Rectal smooth muscle tissue (tissue), 1 donor: ENCODE data around the gene DENND1B.

Source experiments
- H3K27ac ChIP-seq: one replicate; pipeline ENCODE4 v1.7.0; 2013; ENCODE audit warnings: low read depth, low read length, inconsistent platforms
- H3K27me3 ChIP-seq: one replicate; pipeline ENCODE4 v1.7.0; 2013; ENCODE audit warnings: low read length; ENCODE audit not compliant: control insufficient read depth, insufficient read depth
- H3K36me3 ChIP-seq: one replicate; pipeline ENCODE4 v1.7.0; 2013; ENCODE audit warnings: low read length; ENCODE audit not compliant: control insufficient read depth, insufficient read depth
- H3K4me1 ChIP-seq: one replicate; pipeline ENCODE4 v1.7.0; 2013; ENCODE audit warnings: low read length; ENCODE audit not compliant: control insufficient read depth, insufficient read depth
- H3K4me3 ChIP-seq: one replicate; pipeline ENCODE4 v1.7.0; 2013; ENCODE audit warnings: low read length
- H3K9ac ChIP-seq: one replicate; pipeline ENCODE4 v1.7.0; 2013; ENCODE audit warnings: low read length

DENND1B gene

GRCh38 chr1:197671920-197672319 is 103.4 kb downstream of the DENND1B start:
- Histone ChIP-seq H3K27me3 (no peaks in the 10 kb centered on the region), H3K27ac (no peak overlapping the region), H3K9ac (no peak overlapping the region), H3K4me3 (no peak overlapping the region), H3K36me3 (no peaks in the 10 kb centered on the region), H3K4me1 (no peaks in the 10 kb centered on the region)

DNA sequence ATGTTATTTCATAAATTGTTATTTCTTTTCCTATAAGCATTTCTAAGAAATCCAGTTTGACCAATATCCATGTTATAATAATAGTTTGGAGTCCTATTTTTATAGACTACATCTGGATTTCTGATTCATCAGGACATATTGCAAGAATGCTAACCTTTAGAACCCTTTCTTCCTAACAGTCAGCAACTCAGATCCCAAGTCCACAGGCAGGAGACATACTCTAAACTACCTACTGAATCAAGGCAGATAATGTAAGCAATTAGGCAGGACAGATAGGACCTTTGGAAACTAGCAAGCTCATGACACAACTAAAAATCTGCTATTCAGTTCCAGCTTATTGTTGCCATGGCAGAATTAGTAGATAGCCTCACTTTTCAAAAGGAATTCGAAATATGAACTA is 104.1 kb downstream of the DENND1B start:
- Histone ChIP-seq H3K4me1 (no peaks in the 10 kb centered on the region), H3K9ac (no peak overlapping the region), H3K27ac (no peak overlapping the region), H3K27me3 (no peaks in the 10 kb centered on the region), H3K36me3 (no peaks in the 10 kb centered on the region), H3K4me3 (no peak overlapping the region)

GRCh38 chr1:197666769-197667285 is 108.5 kb downstream of the DENND1B start:
- no peak overlapping the region for H3K27ac ChIP-seq
- H3K4me1 ChIP-seq: no peaks in the 10 kb centered on the region
- H3K4me3 ChIP-seq: no peak overlapping the region
- H3K27me3 ChIP-seq: no peaks in the 10 kb centered on the region
- H3K36me3 ChIP-seq: no peaks in the 10 kb centered on the region
- H3K9ac ChIP-seq: no peak overlapping the region

- H3K27me3 ChIP-seq: no peaks in the 10 kb centered on the region
- H3K4me3 ChIP-seq: no peak overlapping the region
- no peak overlapping the region for H3K9ac ChIP-seq
- no peak overlapping the region for H3K27ac ChIP-seq
- no peaks in the 10 kb centered on the region for H3K4me1 ChIP-seq
- H3K36me3 ChIP-seq: no peaks in the 10 kb centered on the region
Measured at GRCh38 chr1:197664391-197664790, 110.9 kb downstream of the DENND1B start.

GRCh38 chr1:197663162-197663953 is 111.9 kb downstream of the DENND1B start:
- no peaks in the 10 kb centered on the region for H3K4me1 ChIP-seq
- H3K4me3 ChIP-seq: no peak overlapping the region
- H3K27ac ChIP-seq: no peak overlapping the region
- no peak overlapping the region for H3K9ac ChIP-seq
- no peaks in the 10 kb centered on the region for H3K27me3 ChIP-seq
- no peaks in the 10 kb centered on the region for H3K36me3 ChIP-seq

DNA sequence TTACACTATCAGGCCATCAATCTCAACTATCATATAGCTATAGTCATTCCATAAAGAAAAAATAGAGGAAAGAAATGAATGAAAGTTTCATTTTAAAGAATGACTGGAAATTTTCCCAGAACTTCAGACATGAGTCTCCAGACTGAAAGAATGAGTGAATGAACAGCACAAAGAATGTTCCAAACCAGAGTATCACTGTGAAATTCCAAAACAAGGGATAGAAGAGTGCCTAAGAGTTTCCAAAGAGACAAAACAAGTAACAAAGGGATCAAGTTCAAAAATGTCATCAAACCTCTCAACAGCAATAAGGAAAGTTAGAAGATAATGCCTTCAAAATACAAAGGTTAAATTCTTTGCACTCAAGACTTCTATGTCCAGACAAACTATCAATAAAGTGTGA is 114.9 kb downstream of the DENND1B start:
- Histone ChIP-seq H3K4me3 (no peak overlapping the region), H3K27me3 (no peaks in the 10 kb centered on the region), H3K9ac (no peak overlapping the region), H3K4me1 (no peaks in the 10 kb centered on the region), H3K27ac (no peak overlapping the region), H3K36me3 (no peaks in the 10 kb centered on the region)

- H3K4me3 ChIP-seq: no peak overlapping the region
Measured at GRCh38 chr1:197659171-197659570, 116.1 kb downstream of the DENND1B start.

GRCh38 chr1:197649188-197649587 is 126.1 kb downstream of the DENND1B start:
- Histone ChIP-seq H3K27ac (no peak overlapping the region), H3K9ac (no peak overlapping the region), H3K4me3 (no peak overlapping the region), H3K27me3 (no peaks in the 10 kb centered on the region), H3K4me1 (no peaks in the 10 kb centered on the region), H3K36me3 (no peaks in the 10 kb centered on the region)

More at GRCh38 chr1:197659171-197659570, 116.1 kb downstream of the DENND1B start:
- Histone ChIP-seq H3K9ac (no peak overlapping the region), H3K27ac (no peak overlapping the region), H3K4me1 (no peaks in the 10 kb centered on the region), H3K27me3 (no peaks in the 10 kb centered on the region), H3K36me3 (no peaks in the 10 kb centered on the region)

GRCh38 chr1:197638316-197638715 is 137.0 kb downstream of the DENND1B start:
- H3K4me1 ChIP-seq: no peaks in the 10 kb centered on the region
- no peak overlapping the region for H3K27ac ChIP-seq
- H3K9ac ChIP-seq: no peak overlapping the region
- H3K4me3 ChIP-seq: no peak overlapping the region
- H3K36me3 ChIP-seq: no peaks in the 10 kb centered on the region
- H3K27me3 ChIP-seq: no peaks in the 10 kb centered on the region

GRCh38 chr1:197637406-197637805 is 137.9 kb downstream of the DENND1B start:
- Histone ChIP-seq H3K27me3 (no peaks in the 10 kb centered on the region), H3K4me3 (no peak overlapping the region), H3K9ac (no peak overlapping the region), H3K36me3 (no peaks in the 10 kb centered on the region), H3K27ac (no peak overlapping the region), H3K4me1 (no peaks in the 10 kb centered on the region)

DNA sequence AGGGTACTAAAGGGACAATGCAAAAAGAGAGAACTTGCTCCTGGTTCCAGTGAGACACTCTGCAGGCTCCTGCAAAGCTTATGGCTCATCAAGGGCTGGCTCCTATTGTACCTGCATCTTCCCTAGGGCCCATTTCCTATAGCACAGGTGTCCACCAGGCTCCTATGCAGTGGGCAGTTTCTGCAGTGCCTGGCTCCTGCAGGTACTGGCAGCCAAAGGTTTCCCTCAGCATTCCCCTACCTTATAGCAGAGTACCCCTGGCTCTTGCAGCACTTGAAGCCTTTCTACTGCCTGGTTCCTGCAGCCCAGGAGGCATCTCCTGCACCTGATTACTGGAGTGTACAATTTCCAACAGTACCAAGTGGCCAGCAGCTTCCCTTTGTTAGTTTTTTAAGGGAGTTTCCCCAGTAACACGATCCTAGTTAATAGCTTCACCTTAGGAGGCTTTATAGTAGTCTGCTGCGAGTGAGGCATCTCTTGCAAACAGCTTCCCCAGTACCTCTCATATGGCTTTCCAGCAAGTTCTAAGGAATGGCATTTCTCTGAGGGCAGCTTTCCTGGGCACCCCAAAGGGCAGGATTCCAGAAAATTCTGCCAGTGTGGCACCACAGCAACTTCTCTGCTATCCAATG is 141.7 kb downstream of the DENND1B start:
- H3K4me1 ChIP-seq: no peaks in the 10 kb centered on the region
- no peak overlapping the region for H3K4me3 ChIP-seq
- no peak overlapping the region for H3K9ac ChIP-seq
- no peaks in the 10 kb centered on the region for H3K27me3 ChIP-seq
- no peak overlapping the region for H3K27ac ChIP-seq
- H3K36me3 ChIP-seq: no peaks in the 10 kb centered on the region

GRCh38 chr1:197632651-197633050 is 142.6 kb downstream of the DENND1B start:
- H3K36me3 ChIP-seq: no peaks in the 10 kb centered on the region
- no peak overlapping the region for H3K27ac ChIP-seq
- H3K9ac ChIP-seq: no peak overlapping the region
- H3K4me3 ChIP-seq: no peak overlapping the region
- no peaks in the 10 kb centered on the region for H3K4me1 ChIP-seq
- no peaks in the 10 kb centered on the region for H3K27me3 ChIP-seq

DNA sequence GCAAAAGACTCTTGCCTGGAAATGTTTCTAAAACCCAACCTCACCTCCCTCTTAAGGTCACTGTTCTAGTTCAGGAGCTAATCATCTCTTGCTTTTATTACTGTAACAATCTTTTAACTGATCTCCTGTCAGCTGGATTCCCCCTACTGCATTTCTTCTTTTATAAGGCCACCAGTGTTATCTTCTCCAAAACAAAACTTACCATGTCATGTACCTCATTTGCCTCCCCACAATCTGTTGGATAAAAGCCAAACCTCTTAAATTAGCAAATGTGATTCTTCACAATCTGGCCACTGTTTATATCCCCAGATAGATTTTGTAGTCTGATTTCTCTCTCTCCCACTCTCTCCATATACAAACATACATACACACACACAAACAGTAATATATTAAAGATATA is 143.3 kb downstream of the DENND1B start:
- Histone ChIP-seq H3K4me1 (no peaks in the 10 kb centered on the region), H3K36me3 (no peaks in the 10 kb centered on the region), H3K4me3 (no peak overlapping the region), H3K9ac (no peak overlapping the region), H3K27me3 (no peaks in the 10 kb centered on the region), H3K27ac (no peak overlapping the region)
